HCT116 (cell line): Measurements from ENCODE around the gene LIN54. TPM values are rescaled to one million over a fixed set of nuclear protein-coding genes. Genes with fewer than 3 reads are reported as not detected.
"Not testable (repeated sequence)": the region's sequence is repeated elsewhere in the genome, so short reads cannot be mapped to it uniquely, and the experiment has no call there.

Experiments used
- ATAC-seq: fragments of 200-7000 bp; cut with Tn5 transposase; 2 replicates; pipeline ENCODE4 v1.9.1; 2020; ENCODE audit warnings: mild to moderate bottlenecking, moderate library complexity
- BruUV-seq: library from RNA; stranded (reverse); fragments of 400-500 nt; replicated peaks from 2 replicates; lab custom pipeline; 2021; lab: Mats Ljungman, UMichigan
- CTCF ChIA-PET: fragments of 300-600 bp; sonication (Branson Sonifier 250); formaldehyde crosslinking; loops from one replicate; lab custom pipeline; 2021; ENCODE audit warnings: antibody characterized with exemption; lab: Charles Lee
- POLR2A ChIA-PET: fragments of 300-600, 350-600 bp; sonication (Branson Sonifier 250); formaldehyde crosslinking; loops from one replicate; lab custom pipeline; 2021; ENCODE audit warnings: antibody characterized with exemption; lab: Charles Lee
- RAD21 ChIA-PET, 2 experiments: fragments of 300-600 bp; sonication (Branson Sonifier 250); formaldehyde crosslinking; loops; one replicate each; lab custom pipeline; 2023; ENCODE audit warnings: low total read pairs in 2 of 2; ENCODE audit not compliant: uncharacterized antibody in 2 of 2, unreplicated experiment in 2 of 2, low non-redundant PET in 1 of 2; lab: Charles Lee
- DNase-seq: peaks from one replicate; pipeline ENCODE4 v3.0.0-alpha.2; 2010; ENCODE audit warnings: low read depth, low spot score
- H2AFZ ChIP-seq: fragments of 200-600 bp; shearing (Covaris generic), sonication (generic); 2 replicates; pipeline ENCODE4 v1.6.1; 2017; ENCODE audit warnings: low read depth, mixed run types, mixed read lengths, antibody characterized with exemption, low read length; ENCODE audit not compliant: poor library complexity, severe bottlenecking
- H3K27ac ChIP-seq: 2 replicates; pipeline ENCODE4 v1.5.1; 2012; ENCODE audit warnings: low read depth, low read length
- H3K27me3 ChIP-seq: fragments of 200-600 bp; sonication (generic); 2 replicates; pipeline ENCODE4 v1.6.1; 2016; ENCODE audit warnings: mixed run types, low read length, mixed read lengths; ENCODE audit not compliant: insufficient read depth
- H3K36me3 ChIP-seq, 2 experiments: fragments of 200-500 bp in 1 of 2; fragments of 200-600 bp in 1 of 2; sonication (Bioruptor generic) in 1 of 2; sonication (generic) in 1 of 2; 2 replicates each; pipeline versions ENCODE4 v1.5.1 to v1.6.1; 2014 to 2016; ENCODE audit warnings: low read length in 2 of 2, inconsistent platforms in 1 of 2, mixed read lengths in 1 of 2, mixed run types in 1 of 2; ENCODE audit not compliant: insufficient read depth in 2 of 2, control insufficient read depth in 1 of 2
- H3K4me1 ChIP-seq, 2 experiments: fragments of 200-600 bp in 1 of 2; sonication (generic) in 1 of 2; 2 replicates each; pipeline versions ENCODE4 v1.5.1 to v1.6.1; 2012 to 2017; ENCODE audit warnings: low read length in 2 of 2, inconsistent platforms in 1 of 2, mild to moderate bottlenecking in 1 of 2, mixed read lengths in 1 of 2, mixed run types in 1 of 2, moderate library complexity in 1 of 2; ENCODE audit not compliant: insufficient read depth in 2 of 2, control insufficient read depth in 1 of 2
- H3K4me2 ChIP-seq: fragments of 200-600 bp; sonication (generic); 2 replicates; pipeline ENCODE4 v1.6.1; 2017; ENCODE audit warnings: mixed run types, low read length, mixed read lengths
- H3K4me3 ChIP-seq, 2 experiments: fragments of 200-600 bp in 1 of 2; sonication (generic) in 1 of 2; replicated peaks in 1 of 2; 2 replicates each; pipeline ENCODE4 v1.5.1; 2011 to 2016; ENCODE audit warnings: low read length in 2 of 2, control low read depth in 1 of 2, low read depth in 1 of 2, mild to moderate bottlenecking in 1 of 2, mixed read lengths in 1 of 2, mixed run types in 1 of 2
- H3K79me2 ChIP-seq: fragments of 200-600 bp; sonication (generic); 2 replicates; pipeline ENCODE4 v1.6.1; 2017; ENCODE audit warnings: mild to moderate bottlenecking, mixed run types, low read length, moderate library complexity, mixed read lengths; ENCODE audit not compliant: insufficient read depth
- H3K9ac ChIP-seq: fragments of 200-600 bp; sonication (generic); 2 replicates; pipeline ENCODE4 v1.6.1; 2016; ENCODE audit warnings: low read length, mixed read lengths
- H3K9me2 ChIP-seq: fragments of 200-600 bp; sonication (generic), shearing (Covaris generic); 2 replicates; pipeline ENCODE4 v1.6.1; 2017; ENCODE audit warnings: mixed run types, mild to moderate bottlenecking, moderate library complexity; ENCODE audit not compliant: insufficient read depth
- H3K9me3 ChIP-seq, 2 experiments: fragments of 200-500 bp in 1 of 2; fragments of 200-600 bp in 1 of 2; sonication (Bioruptor generic) in 1 of 2; sonication (generic) in 1 of 2; 2 replicates each; pipeline ENCODE4 v1.6.1; 2014 to 2017; ENCODE audit warnings: low read length in 2 of 2, mixed read lengths in 2 of 2, inconsistent platforms in 1 of 2, low read depth in 1 of 2, mild to moderate bottlenecking in 1 of 2, mixed run types in 1 of 2, moderate library complexity in 1 of 2; ENCODE audit not compliant: control insufficient read depth in 1 of 2, insufficient read depth in 1 of 2
- H4K20me1 ChIP-seq: fragments of 200-600 bp; sonication (generic), shearing (Covaris generic); 2 replicates; pipeline ENCODE4 v1.6.1; 2017; ENCODE audit warnings: mixed run types, mild to moderate bottlenecking, moderate library complexity; ENCODE audit not compliant: insufficient read depth
- CBX3 ChIP-seq: IDR thresholded peaks from 2 replicates; pipeline ENCODE4 v1.6.1; 2012; ENCODE audit warnings: low read depth
- CEBPB ChIP-seq: IDR thresholded peaks from 2 replicates; pipeline ENCODE4 v1.6.1; 2012; ENCODE audit warnings: low read depth
- EGR1 ChIP-seq: IDR thresholded peaks from 2 replicates; pipeline ENCODE4 v1.6.1; 2012; ENCODE audit warnings: low read depth
- EZH2 ChIP-seq: fragments of 200-600 bp; sonication (generic); IDR thresholded peaks from 2 replicates; pipeline ENCODE4 v1.6.1; 2017; ENCODE audit warnings: antibody characterized with exemption, mixed run types
- JUND ChIP-seq: IDR thresholded peaks from 2 replicates; pipeline ENCODE4 v1.6.1; 2012
- MAX ChIP-seq: IDR thresholded peaks from 2 replicates; pipeline ENCODE4 v1.6.1; 2012
- POLR2A ChIP-seq: IDR thresholded peaks from 2 replicates; pipeline ENCODE4 v1.7.0; 2011; ENCODE audit warnings: borderline replicate concordance; ENCODE audit not compliant: insufficient read depth, insufficient read length; ENCODE audit errors: extremely low read depth
- RAD21 ChIP-seq: IDR thresholded peaks from 2 replicates; pipeline ENCODE4 v1.6.1; 2012; ENCODE audit warnings: low read depth, mild to moderate bottlenecking
- SIN3A ChIP-seq: IDR thresholded peaks from 2 replicates; pipeline ENCODE4 v1.6.1; 2012; ENCODE audit warnings: low read depth
- SRF ChIP-seq: IDR thresholded peaks from 2 replicates; pipeline ENCODE4 v1.6.1; 2012; ENCODE audit warnings: low read depth
- TCF7L2 ChIP-seq: IDR thresholded peaks from 2 replicates; pipeline ENCODE4 v1.7.0; 2011; ENCODE audit warnings: borderline replicate concordance, inconsistent platforms; ENCODE audit not compliant: insufficient read depth, insufficient read length; ENCODE audit errors: extremely low read depth
- YY1 ChIP-seq: IDR thresholded peaks from 2 replicates; pipeline ENCODE4 v1.6.1; 2011; ENCODE audit warnings: low read length, low read depth, moderate library complexity, mild to moderate bottlenecking; ENCODE audit not compliant: insufficient replicate concordance; ENCODE audit errors: extremely low read depth
- ZNF274 ChIP-seq: fragments of 200-500 bp; sonication (Bioruptor generic); IDR thresholded peaks from 2 replicates; pipeline ENCODE4 v1.6.1; 2014; ENCODE audit warnings: mild to moderate bottlenecking, low read depth, low read length, inconsistent platforms
- intact Hi-C: fragments of 100-400 bp; cut with micrococcal nuclease; formaldehyde crosslinking; loops from 2 replicates; pipeline ENCODE4 v1.10.0; 2022
- total RNA-seq: library from RNA; stranded (reverse); gene quantifications from one replicate; pipeline ENCODE4 v1.2.1, GENCODE V29; 2021; ENCODE audit not compliant: unreplicated experiment
- TF ChIP-seq, protein P1 (sequence below), 3 experiments: fragments of 200-600 bp in 1 of 3; sonication (generic) in 1 of 3; IDR thresholded peaks in 2 of 3; conservative IDR thresholded peaks in 1 of 3; 2 replicates each; pipeline ENCODE4 v1.5.1; 2012 to 2017; ENCODE audit warnings: low read depth in 2 of 3, low read length in 2 of 3, antibody characterized with exemption in 1 of 3, borderline replicate concordance in 1 of 3, control low read depth in 1 of 3, mild to moderate bottlenecking in 1 of 3, mixed read lengths in 1 of 3, mixed run types in 1 of 3, moderate library complexity in 1 of 3; ENCODE audit not compliant: insufficient read depth in 1 of 3
- TF ChIP-seq, protein P2 (sequence below): IDR thresholded peaks from 2 replicates; pipeline ENCODE4 v1.6.1; 2012; ENCODE audit warnings: low read depth

Gene LIN54
- total RNA-seq, 1 experiment from 2014 or later: 15.6 TPM

- BruUV-seq, H3K4me1 ChIP-seq, H3K9me2 ChIP-seq, H3K27ac ChIP-seq, H3K4me2 ChIP-seq, H3K27me3 ChIP-seq, H3K79me2 ChIP-seq, H2AFZ ChIP-seq, H3K4me3 ChIP-seq, H3K9ac ChIP-seq, ATAC-seq, H4K20me1 ChIP-seq, intact Hi-C loops, H3K9me3 ChIP-seq, RAD21 ChIA-PET, POLR2A ChIA-PET, DNase-seq, H3K36me3 ChIP-seq, CTCF ChIA-PET: not testable (repeated sequence)
Measured at GRCh38 chr4:83023599-83023998, 13.0 kb upstream of the LIN54 start.

DNA sequence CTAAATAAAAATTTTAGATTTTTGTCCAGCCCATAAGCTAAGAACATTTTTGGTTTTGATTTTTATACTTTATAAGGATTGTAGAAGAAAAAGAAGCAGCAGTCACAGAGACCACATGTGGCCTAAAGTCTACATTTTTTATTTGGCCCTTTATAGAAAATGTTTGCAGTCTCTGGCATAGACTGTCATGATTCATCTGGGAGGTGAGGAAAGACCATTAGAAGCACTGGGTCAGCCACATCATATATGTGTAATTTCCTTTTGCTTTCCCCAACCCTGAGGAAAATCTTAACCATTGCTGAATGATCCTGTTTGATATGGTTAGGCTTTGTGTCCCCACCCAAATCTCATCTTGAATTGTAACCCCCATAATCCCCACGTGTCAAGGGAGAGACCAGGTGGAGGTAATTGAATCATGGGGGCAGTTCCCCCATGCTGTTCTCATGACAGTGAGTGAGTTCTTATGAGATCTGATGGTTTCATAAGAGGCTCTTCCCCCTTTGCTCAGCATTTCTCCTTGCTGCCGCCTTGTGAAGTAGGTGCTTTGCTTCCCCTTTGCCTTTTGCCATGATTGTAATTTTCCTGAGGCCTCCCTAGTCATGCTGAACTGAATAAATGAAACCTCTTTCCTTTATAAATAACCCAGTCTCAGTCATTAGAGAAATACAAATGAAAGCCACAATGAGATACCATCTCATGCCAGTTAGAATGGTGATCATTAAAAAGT is 12.3 kb upstream of the LIN54 start:
- peaks cover 0 to 7% of the 10 kb centered on the region in 2 experiments; a peak in 2 of 4 replicates for H3K9me3 ChIP-seq
- intact Hi-C loops: no loop called here
- no peaks in the 10 kb centered on the region for H3K4me1 ChIP-seq
- RAD21 ChIA-PET: no interaction called here
- H3K4me3 ChIP-seq: no peak overlapping the region
- H2AFZ ChIP-seq: no peak overlapping the region
- no peaks in the 10 kb centered on the region for H3K79me2 ChIP-seq
- H3K9me2 ChIP-seq: no peaks in the 10 kb centered on the region
- BruUV-seq: no TSS peak
- no peaks in the 10 kb centered on the region for H3K27me3 ChIP-seq
- CTCF ChIA-PET: no interaction called here
- no peak overlapping the region for H3K9ac ChIP-seq
- no peak for DNase-seq
- no peaks in the 10 kb centered on the region for H4K20me1 ChIP-seq
- TF ChIP-seq SIN3A (no peak), SRF (no peak), ZNF274 (no peak), YY1 (no peak), POLR2A (no peak), TCF7L2 (no peak), RAD21 (no peak), CBX3 (no peak), EGR1 (no peak), CEBPB (no peak), JUND (no peak), MAX (no peak), EZH2 (no peak)
- TF ChIP-seq, protein P1, sequence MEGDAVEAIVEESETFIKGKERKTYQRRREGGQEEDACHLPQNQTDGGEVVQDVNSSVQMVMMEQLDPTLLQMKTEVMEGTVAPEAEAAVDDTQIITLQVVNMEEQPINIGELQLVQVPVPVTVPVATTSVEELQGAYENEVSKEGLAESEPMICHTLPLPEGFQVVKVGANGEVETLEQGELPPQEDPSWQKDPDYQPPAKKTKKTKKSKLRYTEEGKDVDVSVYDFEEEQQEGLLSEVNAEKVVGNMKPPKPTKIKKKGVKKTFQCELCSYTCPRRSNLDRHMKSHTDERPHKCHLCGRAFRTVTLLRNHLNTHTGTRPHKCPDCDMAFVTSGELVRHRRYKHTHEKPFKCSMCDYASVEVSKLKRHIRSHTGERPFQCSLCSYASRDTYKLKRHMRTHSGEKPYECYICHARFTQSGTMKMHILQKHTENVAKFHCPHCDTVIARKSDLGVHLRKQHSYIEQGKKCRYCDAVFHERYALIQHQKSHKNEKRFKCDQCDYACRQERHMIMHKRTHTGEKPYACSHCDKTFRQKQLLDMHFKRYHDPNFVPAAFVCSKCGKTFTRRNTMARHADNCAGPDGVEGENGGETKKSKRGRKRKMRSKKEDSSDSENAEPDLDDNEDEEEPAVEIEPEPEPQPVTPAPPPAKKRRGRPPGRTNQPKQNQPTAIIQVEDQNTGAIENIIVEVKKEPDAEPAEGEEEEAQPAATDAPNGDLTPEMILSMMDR (IDR thresholded peaks at IDR 0.05 in 2 of 3, conservative IDR thresholded peaks at IDR 0.05 in 1 of 3; ENCODE audit: borderline replicate concordance in 1 of 3, insufficient read depth in 1 of 3, low read depth in 2 of 3, low read length in 2 of 3): no peak
- TF ChIP-seq, protein P2, sequence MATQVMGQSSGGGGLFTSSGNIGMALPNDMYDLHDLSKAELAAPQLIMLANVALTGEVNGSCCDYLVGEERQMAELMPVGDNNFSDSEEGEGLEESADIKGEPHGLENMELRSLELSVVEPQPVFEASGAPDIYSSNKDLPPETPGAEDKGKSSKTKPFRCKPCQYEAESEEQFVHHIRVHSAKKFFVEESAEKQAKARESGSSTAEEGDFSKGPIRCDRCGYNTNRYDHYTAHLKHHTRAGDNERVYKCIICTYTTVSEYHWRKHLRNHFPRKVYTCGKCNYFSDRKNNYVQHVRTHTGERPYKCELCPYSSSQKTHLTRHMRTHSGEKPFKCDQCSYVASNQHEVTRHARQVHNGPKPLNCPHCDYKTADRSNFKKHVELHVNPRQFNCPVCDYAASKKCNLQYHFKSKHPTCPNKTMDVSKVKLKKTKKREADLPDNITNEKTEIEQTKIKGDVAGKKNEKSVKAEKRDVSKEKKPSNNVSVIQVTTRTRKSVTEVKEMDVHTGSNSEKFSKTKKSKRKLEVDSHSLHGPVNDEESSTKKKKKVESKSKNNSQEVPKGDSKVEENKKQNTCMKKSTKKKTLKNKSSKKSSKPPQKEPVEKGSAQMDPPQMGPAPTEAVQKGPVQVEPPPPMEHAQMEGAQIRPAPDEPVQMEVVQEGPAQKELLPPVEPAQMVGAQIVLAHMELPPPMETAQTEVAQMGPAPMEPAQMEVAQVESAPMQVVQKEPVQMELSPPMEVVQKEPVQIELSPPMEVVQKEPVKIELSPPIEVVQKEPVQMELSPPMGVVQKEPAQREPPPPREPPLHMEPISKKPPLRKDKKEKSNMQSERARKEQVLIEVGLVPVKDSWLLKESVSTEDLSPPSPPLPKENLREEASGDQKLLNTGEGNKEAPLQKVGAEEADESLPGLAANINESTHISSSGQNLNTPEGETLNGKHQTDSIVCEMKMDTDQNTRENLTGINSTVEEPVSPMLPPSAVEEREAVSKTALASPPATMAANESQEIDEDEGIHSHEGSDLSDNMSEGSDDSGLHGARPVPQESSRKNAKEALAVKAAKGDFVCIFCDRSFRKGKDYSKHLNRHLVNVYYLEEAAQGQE: no peak
- TF ChIP-seq, all 23 proteins: peak for 0
- POLR2A ChIA-PET: interaction anchor here (1.4 kb wide), 1 partner anchor 12 kb away, joined by 4 read pairs; the partner anchor contains the start of gene COPS4
- no peak for ATAC-seq
- H3K27ac ChIP-seq: no peak overlapping the region
- no peaks in the 10 kb centered on the region for H3K36me3 ChIP-seq
- H3K4me2 ChIP-seq: no peak overlapping the region
